ENCODE data around the gene ABCG4.

The ABCG4 gene

DNA sequence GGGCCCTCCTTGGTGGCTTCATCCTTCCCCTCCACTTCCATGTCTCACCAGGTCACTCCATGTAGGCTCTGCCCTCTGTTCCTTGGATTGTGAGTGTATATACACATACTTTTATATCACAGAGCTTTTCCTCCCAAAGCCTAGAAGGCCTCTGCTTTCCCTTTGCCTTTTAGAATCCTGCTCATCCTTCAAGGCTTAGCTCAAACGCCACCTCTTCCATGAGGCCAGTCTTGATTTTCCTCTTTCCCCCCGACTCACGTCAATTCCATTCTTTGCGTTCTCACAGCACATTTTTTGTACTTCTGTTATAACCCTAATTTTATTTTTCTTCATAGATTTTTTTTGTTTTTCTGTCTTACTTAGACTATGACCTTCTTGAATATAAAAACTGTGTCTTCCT lies 3.8 kb downstream of the ABCG4 start:
- in situ Hi-C loops (cut with MboI; ENCODE audit: low pct_unique_long_range_greater_than_20kb, low sequenced_read_pairs, unreplicated experiment) = no loop called here
- no peak for DNase-seq (ENCODE audit: low spot score)

DNA sequence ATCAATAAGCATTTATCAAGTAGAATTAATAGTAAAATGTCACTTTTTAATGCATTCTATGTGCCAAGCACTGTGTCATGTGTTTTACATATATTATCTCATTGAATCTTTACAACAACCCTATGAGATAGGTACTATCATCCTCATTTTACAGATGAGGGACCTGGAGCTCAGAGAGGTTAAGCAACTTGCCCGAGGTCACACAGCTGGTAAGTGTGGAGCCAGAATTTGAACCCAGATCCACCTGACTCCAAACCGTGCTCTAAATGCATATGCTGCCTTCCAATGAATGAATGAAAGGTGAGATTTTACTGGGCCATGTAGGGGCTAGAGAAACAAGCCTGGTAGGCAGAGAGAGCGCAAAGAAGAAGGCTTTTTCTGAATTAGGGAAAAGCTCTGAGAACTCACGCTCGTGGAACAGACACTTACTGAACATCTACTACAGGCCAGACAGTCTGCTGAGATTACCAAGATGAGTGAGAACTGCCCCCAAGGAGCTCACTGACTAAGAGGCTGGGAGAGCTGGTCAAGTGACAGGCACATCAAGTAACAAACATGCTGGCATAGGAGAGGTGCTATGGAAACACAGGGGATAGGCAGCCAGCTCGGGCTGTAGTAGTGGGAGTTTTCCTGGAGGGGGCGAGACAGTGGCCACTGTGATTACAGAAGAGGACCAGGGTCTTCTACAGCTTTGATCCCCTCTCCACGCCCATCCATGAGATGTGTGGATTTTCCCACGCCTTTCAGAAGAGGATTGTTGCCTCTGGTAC lies 4.4 kb downstream of the ABCG4 start:
- DNase-seq (ENCODE audit: low spot score) = no peak
- in situ Hi-C loops (cut with MboI; ENCODE audit: low pct_unique_long_range_greater_than_20kb, low sequenced_read_pairs, unreplicated experiment) = no loop called here
- TF ChIP-seq, protein P1, sequence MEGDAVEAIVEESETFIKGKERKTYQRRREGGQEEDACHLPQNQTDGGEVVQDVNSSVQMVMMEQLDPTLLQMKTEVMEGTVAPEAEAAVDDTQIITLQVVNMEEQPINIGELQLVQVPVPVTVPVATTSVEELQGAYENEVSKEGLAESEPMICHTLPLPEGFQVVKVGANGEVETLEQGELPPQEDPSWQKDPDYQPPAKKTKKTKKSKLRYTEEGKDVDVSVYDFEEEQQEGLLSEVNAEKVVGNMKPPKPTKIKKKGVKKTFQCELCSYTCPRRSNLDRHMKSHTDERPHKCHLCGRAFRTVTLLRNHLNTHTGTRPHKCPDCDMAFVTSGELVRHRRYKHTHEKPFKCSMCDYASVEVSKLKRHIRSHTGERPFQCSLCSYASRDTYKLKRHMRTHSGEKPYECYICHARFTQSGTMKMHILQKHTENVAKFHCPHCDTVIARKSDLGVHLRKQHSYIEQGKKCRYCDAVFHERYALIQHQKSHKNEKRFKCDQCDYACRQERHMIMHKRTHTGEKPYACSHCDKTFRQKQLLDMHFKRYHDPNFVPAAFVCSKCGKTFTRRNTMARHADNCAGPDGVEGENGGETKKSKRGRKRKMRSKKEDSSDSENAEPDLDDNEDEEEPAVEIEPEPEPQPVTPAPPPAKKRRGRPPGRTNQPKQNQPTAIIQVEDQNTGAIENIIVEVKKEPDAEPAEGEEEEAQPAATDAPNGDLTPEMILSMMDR (IDR thresholded peaks at IDR 0.05; ENCODE audit: extremely low read depth, insufficient read depth, missing control alignments) = no peak

More for the DNA sequence above, 3.8 kb downstream of the ABCG4 start:
- TF ChIP-seq, protein P1 (IDR thresholded peaks at IDR 0.05; ENCODE audit: extremely low read depth, insufficient read depth, missing control alignments) = no peak

DNA sequence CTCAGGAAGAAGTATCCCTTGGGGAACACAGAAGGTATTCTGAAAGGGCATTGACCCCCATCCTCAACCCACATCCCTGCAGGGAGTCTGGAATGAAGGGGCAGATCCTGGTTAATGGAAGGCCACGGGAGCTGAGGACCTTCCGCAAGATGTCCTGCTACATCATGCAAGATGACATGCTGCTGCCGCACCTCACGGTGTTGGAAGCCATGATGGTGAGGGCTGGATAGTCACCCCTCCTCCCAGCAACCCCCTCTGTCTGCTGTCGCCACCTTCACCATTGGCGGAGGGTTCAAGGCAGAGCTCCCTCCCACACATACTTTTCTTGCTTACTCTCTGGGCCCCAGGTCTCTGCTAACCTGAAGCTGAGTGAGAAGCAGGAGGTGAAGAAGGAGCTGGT lies 5.3 kb downstream of the ABCG4 start:
- TF ChIP-seq, protein P1 (IDR thresholded peaks at IDR 0.05; ENCODE audit: extremely low read depth, insufficient read depth, missing control alignments) = no peak
- in situ Hi-C loops (cut with MboI; ENCODE audit: low pct_unique_long_range_greater_than_20kb, low sequenced_read_pairs, unreplicated experiment) = no loop called here

DNA sequence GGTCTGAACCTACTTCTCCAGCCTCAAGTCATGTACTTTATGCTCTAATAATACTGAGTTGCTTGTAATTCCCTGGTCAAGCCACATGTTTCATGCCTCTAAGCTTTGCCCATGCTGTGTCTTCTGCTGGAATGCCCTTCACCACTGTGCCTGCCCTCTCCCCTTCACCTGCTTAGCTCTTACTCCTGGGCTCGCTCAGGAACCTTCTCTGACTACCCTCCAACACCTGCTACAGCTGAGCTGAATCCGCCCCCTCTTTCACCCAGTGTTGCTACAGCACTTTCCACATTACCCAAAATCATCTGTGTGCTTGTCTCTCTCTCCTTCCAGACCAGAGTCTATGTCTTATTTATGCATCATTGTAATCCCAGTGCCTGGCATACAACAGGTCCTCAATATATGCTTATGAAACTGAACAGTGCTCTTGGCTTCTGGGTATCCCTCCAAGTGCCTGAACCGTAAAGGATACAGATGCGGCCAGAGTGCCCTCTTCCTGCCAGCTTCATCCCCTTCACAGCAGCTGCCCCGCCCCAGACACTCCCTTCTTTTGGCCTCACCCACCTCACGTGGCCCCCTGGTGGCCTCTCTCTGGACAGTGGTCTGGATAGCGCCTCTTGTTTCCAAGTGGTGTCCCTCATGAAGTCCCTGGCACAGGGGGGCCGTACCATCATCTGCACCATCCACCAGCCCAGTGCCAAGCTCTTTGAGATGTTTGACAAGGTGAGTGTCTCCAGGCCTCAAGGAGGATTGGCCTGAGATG lies 7.1 kb downstream of the ABCG4 start:
- in situ Hi-C loops (cut with MboI; ENCODE audit: low pct_unique_long_range_greater_than_20kb, low sequenced_read_pairs, unreplicated experiment) = no loop called here
- TF ChIP-seq, protein P1 (IDR thresholded peaks at IDR 0.05; ENCODE audit: extremely low read depth, insufficient read depth, missing control alignments) = peak; percentile 7
- no peak for DNase-seq (ENCODE audit: low spot score)

More for the DNA sequence above, 5.3 kb downstream of the ABCG4 start:
- DNase-seq (ENCODE audit: low spot score) = no peak

DNA sequence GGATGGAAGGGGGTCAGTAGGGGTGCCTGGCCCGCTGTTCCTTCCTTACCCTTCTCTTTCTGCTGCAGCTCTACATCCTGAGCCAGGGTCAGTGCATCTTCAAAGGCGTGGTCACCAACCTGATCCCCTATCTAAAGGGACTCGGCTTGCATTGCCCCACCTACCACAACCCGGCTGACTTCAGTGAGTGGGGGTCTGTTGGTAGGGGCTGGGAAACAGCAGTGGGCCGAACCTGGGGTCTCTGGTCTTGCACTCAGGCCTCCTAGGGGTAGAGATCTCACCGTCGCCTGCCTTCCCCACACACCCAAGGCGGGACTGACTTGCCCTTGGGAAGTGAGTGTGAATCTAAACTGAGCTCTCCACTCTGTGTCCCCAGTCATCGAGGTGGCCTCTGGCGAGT lies 7.6 kb downstream of the ABCG4 start:
- TF ChIP-seq, protein P1 (IDR thresholded peaks at IDR 0.05; ENCODE audit: extremely low read depth, insufficient read depth, missing control alignments) = no peak
- no peak for DNase-seq (ENCODE audit: low spot score)
- in situ Hi-C loops (cut with MboI; ENCODE audit: low pct_unique_long_range_greater_than_20kb, low sequenced_read_pairs, unreplicated experiment) = no loop called here

DNA sequence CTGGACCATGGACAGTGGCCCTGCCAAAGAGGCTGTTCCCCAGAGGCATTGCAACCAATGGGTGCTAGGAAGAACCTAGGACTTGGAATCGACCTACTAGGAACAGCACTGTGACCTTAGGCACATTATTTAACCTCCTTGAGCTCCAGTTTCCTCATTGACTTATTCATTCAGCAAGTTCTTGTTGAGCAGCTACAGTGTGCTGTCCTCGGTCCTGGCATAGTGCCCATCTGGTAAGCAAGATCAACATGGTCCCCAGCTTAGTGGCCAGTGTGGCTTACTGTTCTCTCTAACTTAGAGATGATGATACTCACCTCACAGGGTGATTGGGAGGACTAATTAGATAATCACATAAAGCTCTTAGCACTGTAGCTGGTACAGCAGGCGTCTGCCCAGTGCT lies 8.2 kb downstream of the ABCG4 start:
- TF ChIP-seq, protein P1 (IDR thresholded peaks at IDR 0.05; ENCODE audit: extremely low read depth, insufficient read depth, missing control alignments) = no peak
- in situ Hi-C loops (cut with MboI; ENCODE audit: low pct_unique_long_range_greater_than_20kb, low sequenced_read_pairs, unreplicated experiment) = no loop called here
- DNase-seq (ENCODE audit: low spot score) = no peak

All from GM13977 (cell line).